ENCODE measurements around the gene SLC13A5. TPM values are rescaled to one million over a fixed set of nuclear protein-coding genes. Genes with fewer than 3 reads are reported as not detected.

The SLC13A5 gene
- total RNA-seq, 1 donor from 2014 or later: not detected

DNA sequence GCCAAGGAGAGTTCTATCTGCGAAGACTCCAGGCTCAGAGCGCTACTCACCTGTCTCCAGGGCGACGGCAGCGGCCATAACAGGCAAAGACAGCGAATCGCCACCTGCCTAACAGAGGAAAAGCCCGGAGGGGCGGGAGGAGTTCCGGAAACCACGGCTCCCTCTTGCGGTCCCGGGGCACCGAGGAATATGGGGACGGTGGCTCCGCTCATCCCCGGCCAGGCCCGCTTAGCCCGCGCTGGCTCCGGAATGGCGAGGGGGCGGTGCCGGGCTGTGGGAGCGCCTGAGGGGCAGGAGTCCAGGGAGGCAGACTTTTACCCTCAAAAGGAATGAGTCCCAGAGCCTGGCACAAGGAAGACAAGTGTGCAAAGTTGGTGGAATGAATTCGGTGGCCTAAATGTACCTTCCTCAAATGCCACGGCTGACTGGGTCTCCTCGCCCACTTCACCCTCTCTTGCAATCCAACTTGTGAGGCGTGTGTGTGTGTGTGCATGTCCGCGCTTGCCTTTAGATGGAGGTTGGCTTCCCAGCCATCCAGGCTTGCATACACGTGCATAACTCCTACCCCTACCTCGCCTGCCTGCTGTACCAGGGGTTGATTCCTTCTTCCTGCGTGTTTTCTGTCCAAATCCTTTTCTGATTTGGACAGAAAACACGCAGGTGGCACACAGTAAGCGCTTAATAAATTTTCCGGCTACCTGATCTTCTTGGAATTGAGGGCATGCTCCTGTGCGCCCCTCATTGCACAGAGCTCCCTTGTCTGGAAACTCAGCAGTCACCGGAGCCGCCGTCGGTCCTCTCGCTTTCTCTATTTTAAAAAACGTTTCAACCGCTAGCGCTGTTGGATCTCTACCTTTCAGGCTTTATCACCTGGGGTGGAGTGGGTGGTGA, 58.1 kb downstream of the SLC13A5 start:
- H3K27ac ChIP-seq: no peak overlapping the region
- peak overlapping the region; percentile 22 for H2AFZ ChIP-seq (replicated peaks)
- TF ChIP-seq EZH2 (IDR thresholded peaks at IDR 0.05): peak; percentile 43
- TF ChIP-seq, protein P1, sequence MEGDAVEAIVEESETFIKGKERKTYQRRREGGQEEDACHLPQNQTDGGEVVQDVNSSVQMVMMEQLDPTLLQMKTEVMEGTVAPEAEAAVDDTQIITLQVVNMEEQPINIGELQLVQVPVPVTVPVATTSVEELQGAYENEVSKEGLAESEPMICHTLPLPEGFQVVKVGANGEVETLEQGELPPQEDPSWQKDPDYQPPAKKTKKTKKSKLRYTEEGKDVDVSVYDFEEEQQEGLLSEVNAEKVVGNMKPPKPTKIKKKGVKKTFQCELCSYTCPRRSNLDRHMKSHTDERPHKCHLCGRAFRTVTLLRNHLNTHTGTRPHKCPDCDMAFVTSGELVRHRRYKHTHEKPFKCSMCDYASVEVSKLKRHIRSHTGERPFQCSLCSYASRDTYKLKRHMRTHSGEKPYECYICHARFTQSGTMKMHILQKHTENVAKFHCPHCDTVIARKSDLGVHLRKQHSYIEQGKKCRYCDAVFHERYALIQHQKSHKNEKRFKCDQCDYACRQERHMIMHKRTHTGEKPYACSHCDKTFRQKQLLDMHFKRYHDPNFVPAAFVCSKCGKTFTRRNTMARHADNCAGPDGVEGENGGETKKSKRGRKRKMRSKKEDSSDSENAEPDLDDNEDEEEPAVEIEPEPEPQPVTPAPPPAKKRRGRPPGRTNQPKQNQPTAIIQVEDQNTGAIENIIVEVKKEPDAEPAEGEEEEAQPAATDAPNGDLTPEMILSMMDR (IDR thresholded peaks at IDR 0.05): no peak
- no peak for TF ChIP-seq EZH2phosphoT487 (IDR thresholded peaks at IDR 0.05)
- H3K4me1 Mint-ChIP-seq: peaks cover 40% of the 10 kb centered on the region
- peaks cover 12% of the 10 kb centered on the region for H4K20me1 ChIP-seq (ENCODE audit: low read depth)
- peaks cover 30% of the 10 kb centered on the region for H3F3A ChIP-seq (ENCODE audit: low read depth)
- H3K9me3 ChIP-seq (ENCODE audit: low read depth): no peaks in the 10 kb centered on the region
- peak overlapping the region; percentile 90 for H3K4me2 ChIP-seq
- peaks cover 36% of the 10 kb centered on the region for H3K4me1 ChIP-seq
- H3K4me3 ChIP-seq: peak overlapping the region; percentile 81
- H3K27ac Mint-ChIP-seq: no peak overlapping the region
- peaks cover 2% of the 10 kb centered on the region for H3K9me3 Mint-ChIP-seq
- peaks cover 1% of the 10 kb centered on the region for H3K36me3 Mint-ChIP-seq
- peak; percentile 79 for DNase-seq (ENCODE audit: low spot score)
- H3K36me3 ChIP-seq: no peaks in the 10 kb centered on the region
- H3K4me3 Mint-ChIP-seq: peak overlapping the region; percentile 84
- H3K9ac ChIP-seq: no peak overlapping the region
- H3K79me2 ChIP-seq (ENCODE audit: low read depth): peaks cover 22% of the 10 kb centered on the region
- peaks cover 43% of the 10 kb centered on the region for H3K27me3 Mint-ChIP-seq (ENCODE audit: insufficient read depth, low read depth)
- H3K27me3 ChIP-seq: peaks cover 69% of the 10 kb centered on the region

DNA sequence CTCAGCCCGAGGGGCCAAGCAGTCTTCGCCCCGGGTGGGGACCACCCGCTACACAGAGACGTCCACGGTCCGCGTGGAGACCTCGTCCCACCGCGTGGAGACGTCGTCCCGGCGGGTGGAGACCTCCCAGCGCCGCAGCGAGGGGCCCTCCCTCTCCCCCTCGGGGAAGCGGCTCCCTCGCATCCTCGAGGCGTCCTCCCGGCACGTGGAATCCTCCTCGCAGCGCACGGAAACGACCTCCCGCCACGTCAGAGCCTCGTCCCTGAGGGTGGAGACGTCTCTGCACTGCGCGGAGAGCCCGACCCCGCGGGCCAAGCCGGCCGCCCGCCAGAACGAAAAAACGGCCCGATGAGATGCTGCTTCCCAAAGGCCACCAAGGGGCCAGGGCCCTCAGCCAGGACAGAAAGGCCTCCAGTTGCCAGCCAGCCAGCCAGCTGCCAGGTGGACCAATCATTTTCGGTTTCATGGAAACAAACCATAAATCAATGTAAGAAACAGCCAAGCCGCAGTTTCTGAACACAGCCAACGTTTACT, 61.2 kb downstream of the SLC13A5 start:
- H3K9me3 Mint-ChIP-seq: no peaks in the 10 kb centered on the region
- Histone ChIP-seq H3F3A (ENCODE audit: low read depth) (peaks cover 33% of the 10 kb centered on the region), H3K36me3 (no peaks in the 10 kb centered on the region), H3K9ac (no peak overlapping the region), H3K4me3 (peak overlapping the region; percentile 81), H3K4me2 (peak overlapping the region; percentile 90), H3K27ac (no peak overlapping the region), H3K79me2 (ENCODE audit: low read depth) (peaks cover 51% of the 10 kb centered on the region), H3K4me1 (peaks cover 40% of the 10 kb centered on the region), H2AFZ (replicated peaks) (no peak overlapping the region), H4K20me1 (ENCODE audit: low read depth) (peaks cover 39% of the 10 kb centered on the region), H3K27me3 (peaks cover 44% of the 10 kb centered on the region), H3K9me3 (ENCODE audit: low read depth) (no peaks in the 10 kb centered on the region)
- peaks cover 24% of the 10 kb centered on the region for H3K27me3 Mint-ChIP-seq (ENCODE audit: insufficient read depth, low read depth)
- DNase-seq (ENCODE audit: low spot score): peak; percentile 32
- peak overlapping the region; percentile 60 for H3K4me3 Mint-ChIP-seq
- peaks cover 3% of the 10 kb centered on the region for H3K36me3 Mint-ChIP-seq
- TF ChIP-seq EZH2phosphoT487 (IDR thresholded peaks at IDR 0.05): no peak
- no peak for TF ChIP-seq EZH2 (IDR thresholded peaks at IDR 0.05)
- TF ChIP-seq, protein P1 (IDR thresholded peaks at IDR 0.05): no peak
- H3K27ac Mint-ChIP-seq: no peak overlapping the region
- peaks cover 51% of the 10 kb centered on the region for H3K4me1 Mint-ChIP-seq

DNA sequence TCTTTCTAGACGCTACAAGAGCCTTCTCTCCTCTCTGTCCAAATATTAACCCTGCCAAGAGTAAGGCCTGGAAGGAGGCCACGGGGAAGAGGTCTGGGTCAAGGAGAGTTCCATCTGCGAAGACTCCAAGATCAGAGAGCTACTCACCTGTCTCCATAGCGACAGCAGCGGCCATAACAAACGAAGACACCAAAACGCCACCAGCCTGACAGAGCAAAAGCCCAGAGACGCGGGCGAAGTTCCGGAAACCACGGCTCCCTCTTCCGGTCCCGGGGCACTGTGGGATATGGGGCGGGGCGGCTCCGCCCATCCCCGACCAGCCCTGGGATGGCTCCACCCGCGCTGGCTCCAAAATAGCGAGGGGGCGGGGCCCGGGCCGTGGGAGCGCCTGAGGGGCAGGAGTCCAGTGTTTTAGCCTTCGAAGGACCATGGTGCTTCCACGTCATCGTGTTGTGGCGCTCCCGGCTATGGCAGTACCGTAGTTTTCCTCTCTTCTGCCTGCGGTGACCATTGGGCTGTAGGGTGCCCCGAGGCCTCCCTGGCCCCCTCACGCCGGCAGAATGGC, 61.7 kb downstream of the SLC13A5 start, which contains the start of the genes C17orf100 and MED31:
Gene C17orf100, plus strand, starts transcription at position 409 of the 565 bp plus-strand sequence. Its CDS starts 152 bp downstream, at position 561.
Gene MED31, minus strand, starts transcription at position 252 of the 565 bp plus-strand sequence. Its CDS starts 77 bp downstream, at position 175.
- H3K4me2 ChIP-seq: peak within 1 kb of the TSS; percentile 90
- H3K9ac ChIP-seq: peak within 1 kb of the TSS; percentile 62
- no peaks in the 10 kb centered on the region for H3K36me3 ChIP-seq
- peak within 1 kb of the TSS; percentile 100 for H3K27ac Mint-ChIP-seq
- H3K27me3 ChIP-seq: peaks cover 39% of the 10 kb centered on the region
- peak within 1 kb of the TSS; percentile 98 for H3K4me3 Mint-ChIP-seq
- TF ChIP-seq, protein P1 (IDR thresholded peaks at IDR 0.05): no peak
- peak within 1 kb of the TSS; percentile 81 for H3K4me3 ChIP-seq
- H3K27me3 Mint-ChIP-seq (ENCODE audit: insufficient read depth, low read depth): peaks cover 24% of the 10 kb centered on the region
- peaks cover 51% of the 10 kb centered on the region for H3K4me1 Mint-ChIP-seq
- peaks cover 40% of the 10 kb centered on the region for H3K4me1 ChIP-seq
- H3F3A ChIP-seq (ENCODE audit: low read depth): peaks cover 33% of the 10 kb centered on the region
- peaks cover 40% of the 10 kb centered on the region for H4K20me1 ChIP-seq (ENCODE audit: low read depth)
- peak within 1 kb of the TSS; percentile 68 for H3K27ac ChIP-seq
- no peaks in the 10 kb centered on the region for H3K9me3 Mint-ChIP-seq
- peaks cover 55% of the 10 kb centered on the region for H3K79me2 ChIP-seq (ENCODE audit: low read depth)
- H3K9me3 ChIP-seq (ENCODE audit: low read depth): no peaks in the 10 kb centered on the region
- H3K36me3 Mint-ChIP-seq: peaks cover 3% of the 10 kb centered on the region
- peak; percentile 94 for DNase-seq (ENCODE audit: low spot score)
- peak within 1 kb of the TSS; percentile 65 for H2AFZ ChIP-seq (replicated peaks)
